PC-9 (cell line): ENCODE data around the gene H19.

Experiments
- EZH2 ChIP-seq: fragments of 200-600 bp; sonication (generic); IDR thresholded peaks from 2 replicates; pipeline ENCODE4 v1.8.0; 2017; ENCODE audit warnings: antibody characterized with exemption, low read depth
- TF ChIP-seq, protein P1 (sequence below): fragments of 200-600 bp; sonication (generic); conservative IDR thresholded peaks from 2 replicates; pipeline ENCODE4 v1.6.1; 2017; ENCODE audit warnings: mixed run types, antibody characterized with exemption, mild to moderate bottlenecking, moderate library complexity

DNA sequence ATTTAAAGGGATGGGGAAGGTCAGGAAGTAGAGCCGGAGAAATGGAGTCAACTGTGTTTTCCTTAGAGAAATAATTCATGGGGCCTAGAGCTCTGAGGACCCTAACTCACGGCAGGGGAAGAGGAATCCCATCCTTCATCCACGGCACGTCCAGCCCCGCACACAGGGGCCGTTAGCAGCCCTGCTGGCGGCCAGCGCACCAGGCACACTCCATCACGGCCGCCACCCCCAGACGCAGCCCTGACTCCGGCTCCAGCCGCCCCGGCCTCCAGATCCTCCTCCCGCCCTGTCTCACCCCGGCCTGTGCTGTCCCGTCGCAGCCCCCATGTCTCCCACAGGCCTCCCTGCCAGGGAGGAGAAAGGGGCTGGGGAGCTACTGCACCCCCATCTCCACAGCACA, 39.3 kb downstream of the H19 start:
- TF ChIP-seq EZH2, result no peak
- TF ChIP-seq, protein P1, sequence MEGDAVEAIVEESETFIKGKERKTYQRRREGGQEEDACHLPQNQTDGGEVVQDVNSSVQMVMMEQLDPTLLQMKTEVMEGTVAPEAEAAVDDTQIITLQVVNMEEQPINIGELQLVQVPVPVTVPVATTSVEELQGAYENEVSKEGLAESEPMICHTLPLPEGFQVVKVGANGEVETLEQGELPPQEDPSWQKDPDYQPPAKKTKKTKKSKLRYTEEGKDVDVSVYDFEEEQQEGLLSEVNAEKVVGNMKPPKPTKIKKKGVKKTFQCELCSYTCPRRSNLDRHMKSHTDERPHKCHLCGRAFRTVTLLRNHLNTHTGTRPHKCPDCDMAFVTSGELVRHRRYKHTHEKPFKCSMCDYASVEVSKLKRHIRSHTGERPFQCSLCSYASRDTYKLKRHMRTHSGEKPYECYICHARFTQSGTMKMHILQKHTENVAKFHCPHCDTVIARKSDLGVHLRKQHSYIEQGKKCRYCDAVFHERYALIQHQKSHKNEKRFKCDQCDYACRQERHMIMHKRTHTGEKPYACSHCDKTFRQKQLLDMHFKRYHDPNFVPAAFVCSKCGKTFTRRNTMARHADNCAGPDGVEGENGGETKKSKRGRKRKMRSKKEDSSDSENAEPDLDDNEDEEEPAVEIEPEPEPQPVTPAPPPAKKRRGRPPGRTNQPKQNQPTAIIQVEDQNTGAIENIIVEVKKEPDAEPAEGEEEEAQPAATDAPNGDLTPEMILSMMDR, result no peak
